Measurements from ENCODE around the gene CREB3L1. TPM values are rescaled to one million over a fixed set of nuclear protein-coding genes. Genes with fewer than 3 reads are reported as not detected.
A peak's percentile ranks its signal among the peaks of the same experiment; 100 is the strongest.

Gene CREB3L1
- total and polyA plus RNA-seq, 4 donors, result 6.9 to 18.4 (median 9.5) TPM

GRCh38 chr11:46306296-46306853, 28.9 kb downstream of the CREB3L1 start:
- no peaks in the 10 kb centered on the region for H3K27me3 ChIP-seq (ENCODE audit: control insufficient read depth in 1 of 2, insufficient read depth in 2 of 2, low read length in 1 of 2)
- H3K4me3 ChIP-seq (ENCODE audit: low read length in 2 of 2), result no peak overlapping the region
- WGBS, 2 donors, result 88 to 89% methylated on average over 5 of the region's 5 CpGs
- ATAC-seq (ENCODE audit: low FRiP score), result no peak
- no peaks in the 10 kb centered on the region for H3K36me3 ChIP-seq (ENCODE audit: control insufficient read depth in 1 of 2, insufficient read depth in 2 of 2, low read length in 1 of 2)
- intact Hi-C loops (cut with DNase I), result no loop called here
- no peaks in the 10 kb centered on the region for H3K4me1 ChIP-seq (ENCODE audit: control insufficient read depth in 1 of 2, insufficient read depth in 2 of 2, low read length in 2 of 2)
- no peak for DNase-seq
- no peaks in the 10 kb centered on the region for H3K9me3 ChIP-seq (ENCODE audit: control insufficient read depth, low read length)
- H3K27ac ChIP-seq (ENCODE audit: low read depth in 1 of 2, low read length in 2 of 2), result no peak overlapping the region

- 88 to 90% methylated on average over 3 of the region's 3 CpGs for WGBS, 2 donors
- intact Hi-C loops (cut with DNase I), result no loop called here
- H3K36me3 ChIP-seq (ENCODE audit: control insufficient read depth in 1 of 2, insufficient read depth in 2 of 2, low read length in 1 of 2), result no peaks in the 10 kb centered on the region
- no peaks in the 10 kb centered on the region for H3K9me3 ChIP-seq (ENCODE audit: control insufficient read depth, low read length)
- DNase-seq (no peak), ATAC-seq (ENCODE audit: low FRiP score) (no peak)
- no peaks in the 10 kb centered on the region for H3K4me1 ChIP-seq (ENCODE audit: control insufficient read depth in 1 of 2, insufficient read depth in 2 of 2, low read length in 2 of 2)
- H3K27me3 ChIP-seq (ENCODE audit: control insufficient read depth in 1 of 2, insufficient read depth in 2 of 2, low read length in 1 of 2), result no peaks in the 10 kb centered on the region
- H3K4me3 ChIP-seq (ENCODE audit: low read length in 2 of 2), result no peak overlapping the region
- no peak overlapping the region for H3K27ac ChIP-seq (ENCODE audit: low read depth in 1 of 2, low read length in 2 of 2)
Measured at GRCh38 chr11:46307369-46307768, 29.9 kb downstream of the CREB3L1 start.

GRCh38 chr11:46307785-46308341, 30.4 kb downstream of the CREB3L1 start:
- ATAC-seq (ENCODE audit: low FRiP score), result no peak
- no peak overlapping the region for H3K27ac ChIP-seq (ENCODE audit: low read depth in 1 of 2, low read length in 2 of 2)
- no peaks in the 10 kb centered on the region for H3K27me3 ChIP-seq (ENCODE audit: control insufficient read depth in 1 of 2, insufficient read depth in 2 of 2, low read length in 1 of 2)
- intact Hi-C loops (cut with DNase I), result loop anchor here (1.0 to 2.0 kb wide), 2 partner anchors 69 kb away; no protein-coding TSS in a partner anchor
- H3K36me3 ChIP-seq (ENCODE audit: control insufficient read depth in 1 of 2, insufficient read depth in 2 of 2, low read length in 1 of 2), result no peaks in the 10 kb centered on the region
- 75 to 80% methylated on average over 13 to 14 of the region's 14 CpGs for WGBS, 2 donors
- H3K9me3 ChIP-seq (ENCODE audit: control insufficient read depth, low read length), result no peaks in the 10 kb centered on the region
- H3K4me1 ChIP-seq (ENCODE audit: control insufficient read depth in 1 of 2, insufficient read depth in 2 of 2, low read length in 2 of 2), result no peaks in the 10 kb centered on the region
- no peak for DNase-seq
- no peak overlapping the region for H3K4me3 ChIP-seq (ENCODE audit: low read length in 2 of 2)

GRCh38 chr11:46308631-46309419, 31.4 kb downstream of the CREB3L1 start:
- no peaks in the 10 kb centered on the region for H3K9me3 ChIP-seq (ENCODE audit: control insufficient read depth, low read length)
- H3K27ac ChIP-seq (ENCODE audit: low read depth in 1 of 2, low read length in 2 of 2), result no peak overlapping the region
- 27 to 29% methylated on average over 12 of the region's 12 CpGs for WGBS, 2 donors
- H3K4me3 ChIP-seq (ENCODE audit: low read length in 2 of 2), result no peak overlapping the region
- H3K36me3 ChIP-seq (ENCODE audit: control insufficient read depth in 1 of 2, insufficient read depth in 2 of 2, low read length in 1 of 2), result no peaks in the 10 kb centered on the region
- H3K4me1 ChIP-seq (ENCODE audit: control insufficient read depth in 1 of 2, insufficient read depth in 2 of 2, low read length in 2 of 2), result no peaks in the 10 kb centered on the region
- no peaks in the 10 kb centered on the region for H3K27me3 ChIP-seq (ENCODE audit: control insufficient read depth in 1 of 2, insufficient read depth in 2 of 2, low read length in 1 of 2)
- ATAC-seq (ENCODE audit: low FRiP score), result peak; percentile 87
- intact Hi-C loops (cut with DNase I), result loop anchor here (1.0 to 2.0 kb wide), 2 partner anchors 70 kb away; no protein-coding TSS in a partner anchor
- peak; percentile 82 to 93 for DNase-seq

- DNase-seq, result no peak
- no peaks in the 10 kb centered on the region for H3K4me1 ChIP-seq (ENCODE audit: control insufficient read depth in 1 of 2, insufficient read depth in 2 of 2, low read length in 2 of 2)
- H3K9me3 ChIP-seq (ENCODE audit: control insufficient read depth, low read length), result no peaks in the 10 kb centered on the region
- no peak overlapping the region for H3K4me3 ChIP-seq (ENCODE audit: low read length in 2 of 2)
- intact Hi-C loops (cut with DNase I), result loop anchor here in 1 of 2 donors (2.0 kb wide), 1 partner anchor 71 kb away; no protein-coding TSS in a partner anchor
- H3K36me3 ChIP-seq (ENCODE audit: control insufficient read depth in 1 of 2, insufficient read depth in 2 of 2, low read length in 1 of 2), result no peaks in the 10 kb centered on the region
- no peak overlapping the region for H3K27ac ChIP-seq (ENCODE audit: low read depth in 1 of 2, low read length in 2 of 2)
- no peaks in the 10 kb centered on the region for H3K27me3 ChIP-seq (ENCODE audit: control insufficient read depth in 1 of 2, insufficient read depth in 2 of 2, low read length in 1 of 2)
- no peak for ATAC-seq (ENCODE audit: low FRiP score)
- WGBS, 2 donors, result 74 to 84% methylated on average over 3 to 4 of the region's 4 CpGs
Measured at GRCh38 chr11:46309814-46310259, 32.4 kb downstream of the CREB3L1 start.

- 47 to 51% methylated on average over 16 of the region's 16 CpGs for WGBS, 2 donors
- Histone ChIP-seq H3K27ac (ENCODE audit: low read depth in 1 of 2, low read length in 2 of 2) (no peak overlapping the region), H3K9me3 (ENCODE audit: control insufficient read depth, low read length) (no peaks in the 10 kb centered on the region), H3K4me3 (ENCODE audit: low read length in 2 of 2) (no peak overlapping the region), H3K4me1 (ENCODE audit: control insufficient read depth in 1 of 2, insufficient read depth in 2 of 2, low read length in 2 of 2) (no peaks in the 10 kb centered on the region), H3K27me3 (ENCODE audit: control insufficient read depth in 1 of 2, insufficient read depth in 2 of 2, low read length in 1 of 2) (no peaks in the 10 kb centered on the region), H3K36me3 (ENCODE audit: control insufficient read depth in 1 of 2, insufficient read depth in 2 of 2, low read length in 1 of 2) (no peaks in the 10 kb centered on the region)
- DNase-seq (peak in 1 of 2 donors; percentile 68), ATAC-seq (ENCODE audit: low FRiP score) (peak; percentile 69)
- intact Hi-C loops (cut with DNase I), result no loop called here
Measured at GRCh38 chr11:46315033-46315738, 37.7 kb downstream of the CREB3L1 start.

GRCh38 chr11:46315783-46316563, 38.5 kb downstream of the CREB3L1 start:
- ATAC-seq (ENCODE audit: low FRiP score) (no peak), DNase-seq (no peak)
- no peak overlapping the region for H3K27ac ChIP-seq (ENCODE audit: low read depth in 1 of 2, low read length in 2 of 2)
- H3K36me3 ChIP-seq (ENCODE audit: control insufficient read depth in 1 of 2, insufficient read depth in 2 of 2, low read length in 1 of 2), result no peaks in the 10 kb centered on the region
- intact Hi-C loops (cut with DNase I), result no loop called here
- H3K27me3 ChIP-seq (ENCODE audit: control insufficient read depth in 1 of 2, insufficient read depth in 2 of 2, low read length in 1 of 2), result no peaks in the 10 kb centered on the region
- no peak overlapping the region for H3K4me3 ChIP-seq (ENCODE audit: low read length in 2 of 2)
- H3K4me1 ChIP-seq (ENCODE audit: control insufficient read depth in 1 of 2, insufficient read depth in 2 of 2, low read length in 2 of 2), result no peaks in the 10 kb centered on the region
- H3K9me3 ChIP-seq (ENCODE audit: control insufficient read depth, low read length), result no peaks in the 10 kb centered on the region
- 91 to 92% methylated on average over 12 of the region's 12 CpGs for WGBS, 2 donors

GRCh38 chr11:46319074-46319453, 41.6 kb downstream of the CREB3L1 start:
- Histone ChIP-seq H3K4me3 (ENCODE audit: low read length in 2 of 2) (no peak overlapping the region), H3K4me1 (ENCODE audit: control insufficient read depth in 1 of 2, insufficient read depth in 2 of 2, low read length in 2 of 2) (no peaks in the 10 kb centered on the region), H3K36me3 (ENCODE audit: control insufficient read depth in 1 of 2, insufficient read depth in 2 of 2, low read length in 1 of 2) (no peaks in the 10 kb centered on the region), H3K9me3 (ENCODE audit: control insufficient read depth, low read length) (no peaks in the 10 kb centered on the region), H3K27me3 (ENCODE audit: control insufficient read depth in 1 of 2, insufficient read depth in 2 of 2, low read length in 1 of 2) (no peaks in the 10 kb centered on the region), H3K27ac (ENCODE audit: low read depth in 1 of 2, low read length in 2 of 2) (no peak overlapping the region)
- intact Hi-C loops (cut with DNase I), result no loop called here
- 96 to 97% methylated on average over 5 of the region's 5 CpGs for WGBS, 2 donors
- DNase-seq, result no peak
- no peak for ATAC-seq (ENCODE audit: low FRiP score)

All from aorta (tissue), 5 donors.